GM11168 (cell line): Measurements from ENCODE around the gene CCP110.

Experiments
- in situ Hi-C: fragments of 300-500 bp; cut with MboI; formaldehyde crosslinking; loops from one replicate; pipeline ENCODE4 v1.12.0; 2022; ENCODE audit warnings: low sequenced_read_pairs; ENCODE audit not compliant: unreplicated experiment

CCP110 gene, protein sequence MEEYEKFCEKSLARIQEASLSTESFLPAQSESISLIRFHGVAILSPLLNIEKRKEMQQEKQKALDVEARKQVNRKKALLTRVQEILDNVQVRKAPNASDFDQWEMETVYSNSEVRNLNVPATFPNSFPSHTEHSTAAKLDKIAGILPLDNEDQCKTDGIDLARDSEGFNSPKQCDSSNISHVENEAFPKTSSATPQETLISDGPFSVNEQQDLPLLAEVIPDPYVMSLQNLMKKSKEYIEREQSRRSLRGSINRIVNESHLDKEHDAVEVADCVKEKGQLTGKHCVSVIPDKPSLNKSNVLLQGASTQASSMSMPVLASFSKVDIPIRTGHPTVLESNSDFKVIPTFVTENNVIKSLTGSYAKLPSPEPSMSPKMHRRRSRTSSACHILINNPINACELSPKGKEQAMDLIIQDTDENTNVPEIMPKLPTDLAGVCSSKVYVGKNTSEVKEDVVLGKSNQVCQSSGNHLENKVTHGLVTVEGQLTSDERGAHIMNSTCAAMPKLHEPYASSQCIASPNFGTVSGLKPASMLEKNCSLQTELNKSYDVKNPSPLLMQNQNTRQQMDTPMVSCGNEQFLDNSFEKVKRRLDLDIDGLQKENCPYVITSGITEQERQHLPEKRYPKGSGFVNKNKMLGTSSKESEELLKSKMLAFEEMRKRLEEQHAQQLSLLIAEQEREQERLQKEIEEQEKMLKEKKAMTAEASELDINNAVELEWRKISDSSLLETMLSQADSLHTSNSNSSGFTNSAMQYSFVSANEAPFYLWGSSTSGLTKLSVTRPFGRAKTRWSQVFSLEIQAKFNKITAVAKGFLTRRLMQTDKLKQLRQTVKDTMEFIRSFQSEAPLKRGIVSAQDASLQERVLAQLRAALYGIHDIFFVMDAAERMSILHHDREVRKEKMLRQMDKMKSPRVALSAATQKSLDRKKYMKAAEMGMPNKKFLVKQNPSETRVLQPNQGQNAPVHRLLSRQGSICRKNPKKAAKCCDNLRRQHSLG

DNA sequence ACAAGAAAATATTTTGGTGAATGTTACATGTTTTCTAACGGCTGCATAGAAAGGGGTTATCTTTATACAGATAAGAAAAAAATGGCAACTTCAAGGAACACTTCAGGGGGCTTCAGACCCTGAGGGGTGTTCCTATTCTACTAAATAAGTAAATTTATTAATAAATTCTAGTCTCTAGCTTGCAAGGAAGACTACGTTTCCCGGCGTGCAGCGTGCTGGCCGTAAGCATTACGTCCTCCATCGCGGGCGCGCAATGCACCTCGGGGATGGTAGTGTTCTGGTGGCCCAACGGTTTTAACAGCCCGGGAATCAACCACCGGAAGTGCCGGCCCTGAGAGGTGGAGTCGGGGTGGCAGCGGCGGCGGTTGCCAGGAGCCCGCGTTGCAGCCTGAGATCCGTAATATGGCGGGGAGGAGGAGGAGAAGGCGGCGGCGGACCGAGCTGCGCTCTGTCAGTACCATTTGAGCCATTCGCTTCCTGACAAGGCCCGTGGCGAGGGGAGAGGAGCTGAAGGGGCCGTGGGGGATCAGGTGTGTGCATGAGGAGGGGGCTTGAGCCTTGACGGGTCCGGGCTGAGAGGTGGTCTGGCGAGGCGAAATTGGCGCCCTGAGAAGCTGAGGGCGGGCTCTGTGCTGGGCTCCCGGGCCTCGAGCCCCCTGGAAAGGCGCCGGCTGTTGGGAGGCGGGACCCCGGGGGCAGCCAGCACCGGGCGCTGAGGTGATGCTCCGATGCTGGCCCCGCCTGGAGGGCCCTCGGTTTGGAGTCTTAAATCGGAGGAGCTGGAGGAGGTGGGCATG, at the start of gene CCP110:
CCP110 (plus strand) TSS at position 384 of the 797 bp plus-strand sequence. CDS start 3,940 bp downstream, outside the sequence.
- in situ Hi-C loops, result loop anchor here (25.0 kb wide), 1 partner anchor 436 kb away; no protein-coding TSS in a partner anchor

DNA sequence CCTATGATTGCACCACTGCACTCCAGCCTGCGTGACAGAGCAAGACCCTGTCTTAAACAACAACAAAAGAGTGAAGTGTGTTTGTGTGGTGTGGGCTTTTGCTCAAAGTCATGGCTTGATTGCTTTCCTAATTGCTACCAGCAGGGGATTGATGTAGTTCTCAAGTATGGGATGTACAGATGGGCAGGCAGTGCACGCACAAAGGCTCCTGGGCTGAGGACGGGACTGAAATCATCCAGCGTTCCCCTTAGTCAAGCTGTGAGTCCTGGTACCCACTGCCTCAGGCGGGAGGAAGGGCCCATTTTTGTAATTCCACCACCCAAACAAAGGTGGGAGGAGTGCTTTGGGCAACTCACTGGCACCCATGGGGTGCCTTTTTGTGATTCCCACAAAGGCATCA, 49.1 kb upstream of the CCP110 start:
- in situ Hi-C loops, result no loop called here

- in situ Hi-C loops, result no loop called here
These were observed 45.2 kb upstream of the CCP110 start for GRCh38 chr16:19478505-19478904.

- in situ Hi-C loops, result no loop called here
These were observed 44.4 kb upstream of the CCP110 start for GRCh38 chr16:19479302-19479721.

DNA sequence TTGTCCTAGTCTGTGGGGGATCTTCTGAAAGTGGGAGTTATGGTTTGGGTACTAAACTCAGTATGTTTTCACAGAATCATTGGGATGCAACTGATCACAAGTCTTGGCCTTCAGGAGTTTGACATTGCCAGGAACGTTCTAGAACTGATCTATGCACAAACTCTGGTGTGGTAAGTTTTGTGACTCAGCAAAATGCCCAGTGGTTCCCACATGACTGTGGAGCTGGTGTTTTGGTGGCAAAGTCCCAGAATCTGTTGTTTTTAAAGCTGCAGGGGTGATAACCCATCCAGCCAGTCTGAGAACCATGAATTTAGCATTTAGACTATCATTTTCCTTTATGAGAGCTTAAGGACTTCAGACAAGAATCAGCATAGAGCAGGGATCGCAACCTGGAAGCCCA, 42.4 kb upstream of the CCP110 start:
- in situ Hi-C loops, result no loop called here

DNA sequence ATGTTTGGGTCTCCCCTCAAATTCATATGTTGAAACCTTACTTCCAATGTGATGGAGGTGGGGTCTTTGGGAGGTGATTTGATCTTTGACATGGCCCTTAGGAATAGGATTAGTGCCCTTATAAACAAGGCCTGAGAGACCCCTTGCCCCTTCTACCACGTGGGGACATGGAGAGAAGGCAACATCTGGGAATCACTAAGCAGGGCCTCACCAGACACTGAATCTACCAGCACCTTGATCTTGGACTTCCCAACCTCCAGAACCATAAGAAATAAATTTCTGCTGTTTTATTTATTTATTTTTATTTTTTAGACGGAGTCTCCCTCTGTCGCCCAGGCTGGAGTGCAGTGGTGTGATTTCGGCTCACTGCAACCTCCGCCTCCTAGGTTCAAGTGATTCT, 42.0 kb upstream of the CCP110 start:
- in situ Hi-C loops, result no loop called here

- in situ Hi-C loops, result no loop called here
These were observed 41.5 kb upstream of the CCP110 start for GRCh38 chr16:19482291-19482690.

DNA sequence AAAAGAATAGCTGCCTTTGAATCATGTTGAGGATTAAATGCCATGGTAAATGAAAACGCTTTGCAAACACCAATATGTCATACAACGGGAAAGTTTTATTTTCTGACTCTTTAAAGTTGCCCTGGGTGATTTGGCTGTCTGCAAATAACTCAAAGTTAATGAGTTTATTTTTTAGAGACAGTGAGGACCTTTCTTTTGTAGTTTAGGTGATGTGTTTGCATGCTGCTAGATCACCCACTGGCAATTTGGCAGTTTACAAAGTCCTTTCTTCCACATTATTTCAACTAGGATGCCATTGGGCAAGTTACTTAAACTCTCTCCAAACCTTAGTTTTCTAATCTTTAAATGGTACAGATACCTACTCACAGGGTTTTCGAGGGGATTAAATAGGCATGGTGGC, 39.6 kb upstream of the CCP110 start:
- in situ Hi-C loops, result no loop called here

DNA sequence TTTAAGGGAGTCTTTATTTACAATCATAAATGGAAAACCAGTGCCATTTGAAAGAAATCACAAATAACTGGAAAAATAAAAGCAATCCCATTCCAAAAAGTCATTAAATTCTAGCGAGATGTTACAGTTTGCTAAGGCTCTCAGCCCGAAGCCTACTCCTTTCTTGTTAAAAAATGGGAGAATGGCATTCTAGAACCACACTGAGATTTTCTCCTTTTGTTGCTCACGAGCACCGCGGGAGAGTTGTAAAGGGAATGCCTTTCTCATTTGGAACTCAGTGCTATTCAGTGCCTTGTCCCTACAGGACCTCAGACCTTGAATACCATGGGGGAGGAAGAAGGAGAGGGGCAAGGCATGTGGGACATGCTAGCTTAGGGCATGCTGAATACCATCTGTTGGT, 38.1 kb upstream of the CCP110 start:
- in situ Hi-C loops, result no loop called here

DNA sequence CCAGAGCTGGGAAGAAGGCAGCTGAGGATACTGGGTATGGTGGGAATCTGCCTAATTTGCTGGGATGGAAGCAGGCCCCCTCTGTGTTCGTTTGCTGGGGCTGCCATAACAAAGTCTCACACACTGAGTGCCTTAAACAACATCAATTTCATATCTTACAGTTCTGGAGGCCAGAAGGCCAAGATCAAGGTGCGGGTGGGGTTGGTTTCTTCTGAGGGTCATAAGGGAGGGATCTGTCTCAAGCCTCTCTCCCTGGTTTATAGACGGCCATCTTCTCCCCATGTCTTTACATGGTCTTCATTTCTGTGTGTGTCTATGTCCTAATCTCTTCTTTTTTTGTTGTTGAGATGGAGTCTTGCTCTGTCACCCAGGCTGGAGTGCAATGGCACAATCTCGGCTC, 37.7 kb upstream of the CCP110 start:
- in situ Hi-C loops, result no loop called here

- in situ Hi-C loops, result no loop called here
These were observed 36.9 kb upstream of the CCP110 start for GRCh38 chr16:19486750-19487325.

DNA sequence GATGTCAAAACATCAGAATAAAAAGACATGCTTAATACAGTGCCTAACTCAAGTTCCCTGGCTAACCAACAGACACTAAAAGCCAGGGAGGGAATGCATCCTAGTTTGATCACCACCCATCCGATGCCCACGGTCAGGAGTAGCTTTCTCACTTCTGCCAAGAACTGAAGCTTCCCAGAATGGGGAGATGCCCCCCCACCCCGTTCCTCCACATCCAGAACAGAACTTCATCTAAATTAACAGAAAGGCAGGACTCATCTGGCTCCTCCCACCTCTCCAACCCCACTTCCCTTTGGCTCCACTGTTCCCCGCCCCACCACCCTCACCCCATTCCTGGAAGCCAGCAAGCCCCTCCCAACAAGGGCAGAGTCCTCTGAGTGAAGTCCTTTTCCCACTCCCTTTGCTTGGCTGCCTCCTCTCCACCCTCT, 35.5 kb upstream of the CCP110 start:
- in situ Hi-C loops, result no loop called here

GRCh38 chr16:19490619-19491018, 33.1 kb upstream of the CCP110 start:
- in situ Hi-C loops, result loop anchor here (10.0 kb wide), 1 partner anchor 96 kb away; no protein-coding TSS in a partner anchor

DNA sequence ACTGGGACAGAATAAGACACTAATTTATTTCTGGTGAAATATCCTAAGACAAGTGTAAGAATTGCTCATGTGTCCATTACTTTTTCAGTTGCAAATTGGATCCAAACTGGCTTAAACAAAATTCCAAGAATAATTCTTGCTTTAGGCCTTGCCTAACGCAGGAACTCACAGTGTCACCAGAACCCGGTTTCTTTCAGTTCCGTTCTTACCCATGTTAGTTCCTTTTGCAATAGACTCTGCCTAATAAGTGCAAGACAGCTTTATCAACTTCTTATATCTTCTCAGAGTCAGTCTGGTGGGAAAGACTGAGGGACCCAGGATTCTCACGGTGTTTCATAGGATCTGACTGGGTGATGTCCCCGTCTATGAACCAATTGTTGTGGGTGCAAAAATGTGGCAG, 26.6 kb upstream of the CCP110 start:
- in situ Hi-C loops, result loop anchor here (10.0 kb wide), 1 partner anchor 102 kb away; no protein-coding TSS in a partner anchor

- in situ Hi-C loops, result loop anchor here (10.0 kb wide), 1 partner anchor 104 kb away; no protein-coding TSS in a partner anchor
These were observed 24.7 kb upstream of the CCP110 start for GRCh38 chr16:19499006-19499405.

DNA sequence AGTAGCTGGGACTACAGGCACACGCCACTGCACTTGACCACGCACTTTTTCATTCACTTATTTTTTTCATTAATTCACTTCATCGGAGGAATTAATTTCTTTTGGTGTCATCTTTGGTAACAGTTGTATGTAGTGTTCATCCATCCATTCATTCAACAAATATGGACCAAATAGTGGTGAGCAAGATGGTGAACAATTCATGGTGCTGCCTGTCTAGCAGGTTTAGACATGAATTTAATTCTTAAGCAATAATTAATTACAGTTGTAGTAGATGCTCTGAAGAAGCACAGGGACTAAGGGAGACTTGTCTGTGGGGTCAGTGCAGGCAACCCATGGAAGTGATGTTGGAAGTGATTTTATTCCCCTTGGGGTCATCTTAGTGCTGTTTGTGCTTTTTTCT, 24.3 kb upstream of the CCP110 start:
- in situ Hi-C loops, result loop anchor here (10.0 kb wide), 1 partner anchor 105 kb away; no protein-coding TSS in a partner anchor

- in situ Hi-C loops, result loop anchor here (25.0 kb wide), 1 partner anchor 415 kb away; no protein-coding TSS in a partner anchor
These were observed 21.2 kb upstream of the CCP110 start for GRCh38 chr16:19502395-19503131.

- in situ Hi-C loops, result loop anchor here (25.0 kb wide), 1 partner anchor 416 kb away; no protein-coding TSS in a partner anchor
These were observed 20.2 kb upstream of the CCP110 start for GRCh38 chr16:19503461-19504075.
